Bone marrow (tissue), 2 donors: ENCODE results near the gene ZC3H12A.

Experiments
- DNase-seq, 2 donors: peaks; one replicate each; lab custom pipeline; 2025; lab: John Stamatoyannopoulos, UW

Gene ZC3H12A

DNA sequence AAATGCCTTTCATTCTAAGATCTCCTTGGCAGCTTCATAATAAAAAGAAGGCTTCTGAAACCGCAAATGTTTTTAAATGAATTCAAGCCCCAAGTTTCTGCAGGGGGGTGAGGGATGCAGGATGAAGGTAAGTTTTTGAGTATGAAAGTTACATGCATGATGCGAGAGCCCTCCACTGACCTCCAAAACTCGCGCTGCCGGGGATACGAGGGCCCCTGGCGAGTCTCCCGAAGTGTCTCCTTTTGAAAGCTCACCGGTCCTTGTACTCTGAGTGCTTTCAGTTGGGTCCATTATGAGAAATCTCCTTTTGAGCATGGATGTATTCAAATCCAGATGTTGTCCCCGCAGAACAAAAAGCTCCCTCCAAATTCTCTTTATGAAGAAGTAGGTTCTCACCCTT is 18.9 kb upstream of the ZC3H12A start:
- DNase-seq, result no peak

DNA sequence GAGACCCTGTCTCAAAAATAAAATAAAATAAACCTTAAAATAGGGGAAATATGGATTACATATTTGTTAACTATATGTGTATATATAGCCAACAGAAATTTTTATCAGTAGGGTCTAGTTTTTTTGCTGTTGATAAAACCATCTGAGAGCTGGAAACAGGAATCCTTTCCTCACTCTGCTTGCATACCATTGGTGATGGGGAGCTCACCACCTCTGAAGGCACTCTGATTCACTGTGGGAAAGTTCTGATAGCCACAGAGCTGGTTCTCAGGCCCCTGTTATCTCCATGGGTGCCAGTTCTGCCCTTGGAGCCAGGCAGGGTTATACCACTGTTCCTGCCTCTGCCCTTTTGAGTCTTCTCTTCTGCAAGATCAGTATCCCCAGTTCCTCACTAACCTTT is 17.8 kb upstream of the ZC3H12A start:
- DNase-seq, result no peak

DNA sequence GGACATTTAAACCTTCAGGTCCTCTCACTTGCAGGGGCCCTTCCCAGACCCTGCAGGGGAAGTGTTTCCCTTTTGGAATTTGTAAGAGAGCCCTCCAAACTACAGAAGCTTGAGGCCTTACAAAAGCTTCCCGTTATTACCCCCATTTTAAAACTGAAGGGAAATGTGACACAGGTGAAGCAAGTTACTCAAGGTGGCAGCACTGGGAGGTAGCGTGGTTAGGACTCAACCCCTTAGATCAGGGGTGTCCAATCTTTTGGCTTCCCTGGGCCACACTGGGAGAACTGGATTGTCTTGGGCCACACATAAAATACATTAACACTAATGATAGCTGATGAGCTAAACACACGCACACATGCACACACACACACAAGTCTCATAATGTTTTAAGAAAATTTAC is 15.8 kb upstream of the ZC3H12A start:
- no peak for DNase-seq

DNA sequence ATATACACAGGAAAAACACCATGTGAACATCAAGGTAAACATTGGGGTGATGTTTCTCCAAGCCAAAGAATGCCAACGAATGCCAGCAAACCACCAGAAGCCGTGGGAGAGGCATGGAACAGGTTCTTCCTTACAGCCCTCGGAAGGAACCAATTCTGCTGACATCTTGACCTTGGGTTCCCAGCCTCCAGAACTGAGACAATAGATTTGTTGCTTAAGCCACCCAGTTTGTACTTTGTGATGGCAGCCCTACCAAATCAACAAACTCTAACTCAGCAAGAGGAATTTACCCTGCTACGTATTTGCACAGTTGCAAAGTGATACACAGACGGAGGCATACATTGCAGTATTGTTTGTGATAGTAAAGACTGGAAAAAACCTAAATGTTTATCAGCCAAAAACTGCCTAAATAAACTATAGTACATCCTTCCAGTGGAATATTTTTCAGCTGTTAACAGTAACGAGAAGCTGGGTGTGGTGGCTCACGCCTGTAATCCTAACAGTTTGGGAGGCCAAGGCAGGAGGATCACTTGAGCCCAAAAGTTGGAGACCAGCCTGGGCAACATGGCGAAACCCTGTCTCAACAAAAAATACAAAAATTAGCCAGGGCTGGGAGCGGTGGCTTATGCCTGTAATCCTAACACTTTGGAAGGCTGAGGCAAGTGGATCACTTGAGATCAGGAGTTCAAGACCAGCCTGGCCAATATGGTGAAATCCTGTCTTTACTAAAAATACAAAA is 12.5 kb upstream of the ZC3H12A start:
- DNase-seq, result no peak

DNA sequence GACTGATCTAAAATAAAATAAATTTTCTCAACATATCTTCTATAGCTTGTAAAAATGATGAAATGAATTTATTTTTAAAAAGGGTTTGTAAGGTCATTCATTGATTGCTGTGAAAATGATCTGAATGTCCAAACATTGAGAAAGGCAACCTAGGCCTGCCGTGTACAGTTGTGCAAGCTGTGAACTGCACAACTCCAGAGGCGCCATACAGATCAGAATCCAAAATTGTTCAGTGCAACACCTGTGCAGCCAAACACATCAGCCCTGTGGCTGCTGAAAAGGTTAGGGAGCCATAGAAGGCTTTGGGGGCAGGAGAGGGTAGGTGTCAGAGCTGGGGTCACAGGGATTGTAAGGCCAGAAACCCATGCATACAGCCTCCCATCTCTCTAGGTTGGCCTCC is 9.9 kb upstream of the ZC3H12A start:
- DNase-seq, result no peak

DNA sequence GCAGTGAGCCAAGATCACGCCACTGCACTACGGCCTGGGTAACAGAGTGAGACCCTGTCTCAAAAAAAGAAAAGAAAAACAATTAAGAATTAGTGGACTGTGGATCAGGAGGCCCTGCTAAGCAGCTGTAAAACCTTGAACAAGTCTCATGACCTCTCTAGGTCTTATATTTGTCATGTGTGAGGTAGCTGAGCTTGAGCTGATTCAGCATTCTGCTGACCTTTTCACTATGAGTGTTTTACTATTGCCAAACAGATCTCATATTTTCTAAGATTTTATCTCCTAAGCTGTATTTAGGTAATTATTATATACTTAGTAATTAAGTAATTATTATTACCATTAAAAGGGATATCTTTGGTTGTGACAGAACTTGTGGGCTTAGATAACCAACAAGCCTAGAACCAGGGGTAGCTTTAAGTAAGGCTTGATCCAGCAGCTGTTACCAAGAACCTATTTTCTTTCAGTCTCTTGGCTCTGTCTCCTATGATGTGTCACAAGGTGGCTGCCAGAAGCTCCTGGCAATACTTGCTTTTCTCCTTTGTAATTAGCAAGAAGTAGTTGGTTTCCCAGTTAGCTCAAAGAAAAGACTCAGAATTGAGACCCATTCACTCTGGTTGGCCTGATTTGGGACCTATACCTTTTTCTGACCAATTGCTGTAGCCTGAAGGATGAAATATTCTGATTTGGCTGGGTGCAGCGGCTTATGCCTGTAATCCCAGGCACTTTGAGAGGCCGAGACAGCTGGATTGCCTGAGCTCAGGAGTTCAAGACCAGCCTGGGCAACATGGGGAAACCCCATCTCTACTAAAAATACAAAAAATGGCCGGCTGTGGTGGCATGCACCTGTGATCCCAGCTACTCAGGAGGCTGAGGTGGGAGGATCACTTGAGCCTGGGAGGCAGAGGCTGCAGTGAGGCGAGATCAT is 8.5 kb upstream of the ZC3H12A start:
- DNase-seq, result no peak

DNA sequence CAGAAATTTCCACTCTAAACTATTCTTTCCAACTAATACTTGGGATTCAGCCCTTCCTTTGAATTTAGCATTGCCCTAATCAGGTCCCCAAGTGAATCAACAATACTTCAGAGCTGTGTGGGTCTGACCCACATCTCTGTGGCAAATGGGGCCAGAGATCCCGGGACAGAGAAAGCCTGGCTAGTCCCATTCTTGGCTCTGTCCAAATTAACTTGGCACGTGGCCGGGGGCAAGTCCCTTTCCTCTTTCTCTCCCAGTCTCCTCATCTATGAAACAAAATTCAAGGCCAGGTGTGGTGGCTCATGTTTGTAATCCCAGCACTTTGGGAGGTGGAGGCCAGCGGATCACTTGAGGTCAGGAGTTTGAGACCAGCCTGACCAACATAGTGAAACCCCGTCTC is 6.3 kb upstream of the ZC3H12A start:
- DNase-seq, result no peak

DNA sequence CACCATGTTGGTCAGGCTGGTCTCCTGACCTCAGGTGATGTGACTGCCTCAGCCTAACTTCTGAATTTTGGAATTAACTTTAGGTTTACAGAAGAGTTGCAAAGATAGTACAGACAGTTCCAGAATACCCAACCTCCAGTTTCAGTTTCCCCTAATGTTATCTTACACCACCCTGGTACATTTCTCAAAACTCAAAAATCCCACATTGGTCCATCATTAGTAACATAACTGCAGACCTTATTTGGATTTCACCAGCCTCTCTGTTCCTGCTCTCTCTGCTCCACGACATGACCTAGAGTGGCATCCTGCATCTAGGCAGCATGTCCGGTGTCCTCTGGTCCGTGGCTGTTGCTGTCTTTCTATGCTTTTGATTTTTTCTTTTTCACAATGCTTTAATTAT is 5.0 kb upstream of the ZC3H12A start:
- DNase-seq, result no peak

DNA sequence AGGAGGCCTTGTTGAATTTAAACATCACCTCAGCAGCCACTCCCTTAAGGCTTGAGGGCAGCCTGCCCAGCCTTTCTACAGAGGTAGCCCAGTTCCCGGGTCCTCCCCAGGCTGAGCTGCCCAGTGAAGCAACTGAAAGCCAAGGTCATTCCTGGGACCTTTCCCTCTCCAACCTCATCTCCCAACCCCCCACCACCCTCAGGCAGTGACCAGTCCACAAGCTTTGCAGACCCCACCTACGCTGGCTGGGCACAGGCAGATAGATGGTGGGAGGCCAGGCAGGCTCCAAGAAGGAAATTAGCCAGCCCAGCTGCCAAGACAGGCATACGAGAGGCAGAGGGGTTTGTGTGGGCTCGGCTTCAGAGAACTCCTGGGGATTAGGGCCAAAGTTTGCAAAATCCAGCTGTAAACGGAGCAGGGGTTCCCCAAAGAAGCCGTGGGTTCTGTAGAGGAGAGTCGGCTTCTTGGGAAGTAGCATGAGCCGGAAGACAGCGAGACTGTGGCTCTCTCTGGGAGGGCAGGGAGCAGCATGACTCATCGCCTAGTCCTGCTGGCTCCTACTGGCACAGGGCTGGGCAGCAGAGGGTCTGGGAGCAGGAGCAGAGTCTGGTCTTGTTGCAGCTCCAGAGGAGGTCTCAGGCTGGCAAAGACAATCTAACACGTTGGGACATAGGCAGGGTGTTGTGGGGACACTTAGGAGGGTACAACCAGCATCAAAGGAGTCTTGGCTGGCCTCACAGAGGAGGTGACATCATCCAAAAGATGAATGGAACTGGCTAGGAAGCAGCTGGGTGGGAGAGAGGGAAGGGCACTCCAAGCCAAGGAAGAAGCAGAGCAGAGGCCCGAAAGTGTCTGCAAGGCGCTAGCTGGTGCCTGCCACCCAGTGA is 2.8 kb upstream of the ZC3H12A start:
- DNase-seq, result peak; percentile 25 to 34

DNA sequence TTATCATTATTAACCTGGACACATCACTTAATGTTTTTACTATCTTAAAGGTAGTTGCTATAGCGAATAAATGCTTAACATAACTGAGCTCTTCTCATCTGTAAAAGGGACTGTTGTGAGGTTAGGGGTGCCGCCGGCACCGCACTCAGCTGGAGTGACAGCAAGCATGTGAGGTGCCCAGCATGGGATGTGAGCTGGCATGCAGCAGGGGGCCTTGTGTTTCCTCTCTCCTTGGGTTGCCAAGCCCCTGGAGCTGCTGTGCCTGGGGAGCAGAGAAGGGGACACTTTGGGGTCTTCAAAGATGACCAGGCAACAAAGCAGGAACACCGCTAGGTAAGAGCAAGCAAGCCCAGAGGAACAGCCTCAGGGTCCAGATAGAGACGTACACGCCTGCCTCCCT is 2.1 kb upstream of the ZC3H12A start:
- no peak for DNase-seq

DNA sequence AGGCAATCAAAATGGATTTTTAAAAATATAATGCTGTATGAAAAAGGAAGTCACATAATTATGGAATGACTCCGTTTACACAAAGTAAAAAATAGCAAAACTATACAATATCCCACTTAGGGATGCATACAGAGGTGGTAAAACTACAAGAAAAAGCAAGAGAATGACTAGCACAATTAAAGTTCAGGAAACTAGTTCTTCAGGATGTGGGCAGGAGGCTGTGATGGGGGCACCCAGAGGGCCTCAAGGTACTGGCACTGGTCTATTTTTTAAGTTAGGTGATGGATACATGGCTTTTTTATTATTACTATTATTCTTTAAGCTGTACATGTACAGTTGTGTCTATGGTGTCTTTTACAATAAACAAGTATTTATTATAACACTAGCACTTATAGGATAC is 1.4 kb upstream of the ZC3H12A start:
- DNase-seq, result no peak

DNA sequence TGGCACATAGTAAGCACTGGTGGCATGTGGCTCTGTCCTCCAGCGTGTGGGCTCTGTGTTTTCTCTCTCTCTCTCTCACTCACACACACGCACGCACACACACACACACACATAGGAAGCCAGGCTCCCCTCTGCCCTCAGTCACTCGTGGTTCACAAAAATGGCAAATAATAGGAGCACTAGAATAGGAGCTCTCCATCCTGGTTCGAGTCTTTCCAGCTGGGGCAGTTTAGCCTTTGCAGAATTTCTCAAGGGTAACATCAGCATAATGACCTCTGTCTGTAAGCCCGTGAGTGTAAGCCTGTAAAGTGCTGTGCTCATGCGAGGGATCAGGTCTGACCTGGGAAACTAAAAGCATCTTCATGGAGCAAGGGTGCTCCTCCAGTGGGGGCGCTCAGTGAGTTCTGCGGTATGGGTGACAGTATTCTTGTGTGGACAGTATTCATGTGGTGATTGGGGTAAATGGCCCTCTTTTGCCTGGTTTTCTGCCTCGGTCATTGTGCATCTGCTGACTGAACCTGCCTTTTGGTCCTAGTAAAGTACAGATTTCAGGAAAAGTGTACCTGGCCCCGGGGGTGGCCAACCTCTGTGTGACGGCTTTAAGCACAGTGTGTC is 842 bp upstream of the ZC3H12A start:
- DNase-seq, result peak in 1 of 2 donors; percentile 5

DNA sequence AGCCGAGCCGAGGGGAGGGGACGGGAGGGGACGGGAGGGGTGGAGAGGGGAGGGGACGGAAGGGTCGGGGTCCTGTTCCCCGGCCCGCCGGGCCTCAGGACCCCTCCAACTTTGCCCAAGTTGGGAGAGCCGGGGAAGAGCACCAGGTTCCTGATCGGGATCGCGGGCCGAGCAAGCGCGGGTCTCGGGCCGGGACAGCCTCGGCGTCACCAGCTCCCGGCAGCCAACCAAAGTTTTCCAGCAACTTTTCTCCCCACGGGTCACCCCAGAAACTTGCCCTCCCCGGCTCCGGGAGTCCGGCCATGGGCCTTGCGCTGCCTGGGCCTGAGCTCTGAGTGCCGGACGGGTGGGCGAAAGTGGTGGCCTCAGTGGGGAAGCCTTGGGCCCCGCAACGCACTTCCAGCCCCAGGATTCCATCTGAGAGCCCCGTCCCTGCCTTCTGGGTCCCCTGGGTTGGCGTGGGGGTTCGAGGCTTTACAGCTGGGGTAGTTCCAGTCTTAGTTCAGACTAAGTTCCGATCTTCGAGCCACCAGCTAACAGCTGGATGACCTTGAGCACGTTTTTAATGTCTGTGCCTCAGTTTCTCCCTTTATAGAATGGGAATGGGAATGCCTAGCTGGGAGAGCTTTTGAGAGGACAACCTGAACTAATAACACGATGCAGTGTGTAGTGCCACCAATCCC is 458 bp downstream of the ZC3H12A start:
- DNase-seq, result no peak

DNA sequence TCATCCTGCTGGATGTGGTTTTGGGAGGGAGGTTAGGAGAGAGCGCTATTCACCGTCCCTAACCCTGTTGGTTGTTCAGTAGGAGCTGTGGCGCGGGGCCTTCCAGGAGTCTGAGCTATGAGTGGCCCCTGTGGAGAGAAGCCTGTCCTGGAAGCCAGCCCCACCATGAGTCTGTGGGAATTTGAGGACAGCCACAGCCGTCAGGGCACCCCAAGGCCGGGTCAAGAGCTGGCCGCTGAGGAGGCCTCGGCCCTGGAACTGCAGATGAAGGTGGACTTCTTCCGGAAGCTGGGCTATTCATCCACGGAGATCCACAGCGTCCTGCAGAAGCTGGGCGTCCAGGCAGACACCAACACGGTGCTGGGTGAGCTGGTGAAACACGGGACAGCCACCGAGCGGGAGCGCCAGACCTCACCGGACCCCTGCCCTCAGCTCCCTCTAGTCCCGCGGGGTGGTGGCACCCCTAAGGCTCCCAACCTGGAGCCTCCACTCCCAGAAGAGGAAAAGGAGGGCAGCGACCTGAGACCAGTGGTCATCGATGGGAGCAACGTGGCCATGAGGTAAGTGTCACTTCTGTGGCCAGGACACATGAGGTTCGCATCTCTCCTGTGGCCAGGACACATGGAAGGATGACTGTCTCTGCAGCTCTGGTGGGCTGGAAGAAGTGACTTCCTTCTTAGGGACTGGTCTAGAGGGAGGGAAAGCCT is 1.2 kb downstream of the ZC3H12A start:
- DNase-seq, result no peak

DNA sequence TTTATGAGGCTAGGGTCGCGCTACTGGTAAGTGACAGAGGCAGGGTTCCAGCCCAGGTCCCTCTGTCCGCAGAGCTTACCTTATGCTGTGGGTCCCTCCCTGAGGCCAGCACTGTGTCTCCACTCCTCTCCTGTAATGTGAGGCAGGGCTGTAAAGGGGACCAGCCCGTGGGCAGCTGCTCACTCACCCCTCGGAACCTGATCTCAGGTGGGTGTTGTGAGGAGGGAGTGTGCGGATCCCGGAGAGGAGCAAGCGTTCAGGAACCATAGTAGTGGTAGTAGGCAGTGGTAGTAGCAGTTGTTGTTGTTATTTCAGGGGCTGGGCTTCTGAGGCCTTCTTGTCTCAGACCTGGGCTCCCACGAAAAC is 1.7 kb downstream of the ZC3H12A start:
- DNase-seq, result no peak

DNA sequence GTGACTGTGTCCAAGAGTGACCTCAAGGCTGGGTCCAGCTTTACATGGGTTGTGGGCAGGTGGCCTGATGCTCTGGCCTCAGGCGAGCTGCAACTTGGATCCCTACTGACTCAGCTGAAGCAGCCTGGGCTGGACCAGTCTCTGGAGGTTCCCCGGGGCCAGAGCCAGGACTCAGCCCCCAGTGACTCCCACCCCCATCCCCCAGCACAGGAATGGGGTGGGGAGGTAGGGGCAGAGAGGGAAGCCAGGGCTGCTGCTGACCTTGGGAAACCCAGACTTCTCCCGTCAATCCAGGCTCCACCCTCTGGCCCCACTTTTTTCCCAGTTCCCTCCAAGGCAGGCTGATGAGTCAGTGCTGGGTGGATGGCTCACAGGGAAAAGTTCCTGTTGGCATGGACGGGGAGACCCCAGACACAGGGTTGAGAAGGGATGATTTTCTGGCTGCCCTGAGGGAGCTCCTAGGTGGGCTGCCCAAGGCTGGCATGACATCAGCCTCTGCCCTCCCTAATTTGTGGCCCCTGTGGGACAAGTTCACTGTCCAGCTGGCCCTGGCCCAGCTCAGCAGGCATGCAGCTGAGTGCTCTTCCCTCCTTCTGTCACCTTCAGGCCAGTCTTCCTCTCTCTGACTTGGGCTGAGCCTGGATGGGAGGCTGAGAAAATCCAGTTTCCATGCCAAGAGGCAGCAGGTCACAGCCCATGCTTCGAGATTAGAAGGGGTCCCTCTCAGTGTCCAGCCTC is 2.2 kb downstream of the ZC3H12A start:
- no peak for DNase-seq

DNA sequence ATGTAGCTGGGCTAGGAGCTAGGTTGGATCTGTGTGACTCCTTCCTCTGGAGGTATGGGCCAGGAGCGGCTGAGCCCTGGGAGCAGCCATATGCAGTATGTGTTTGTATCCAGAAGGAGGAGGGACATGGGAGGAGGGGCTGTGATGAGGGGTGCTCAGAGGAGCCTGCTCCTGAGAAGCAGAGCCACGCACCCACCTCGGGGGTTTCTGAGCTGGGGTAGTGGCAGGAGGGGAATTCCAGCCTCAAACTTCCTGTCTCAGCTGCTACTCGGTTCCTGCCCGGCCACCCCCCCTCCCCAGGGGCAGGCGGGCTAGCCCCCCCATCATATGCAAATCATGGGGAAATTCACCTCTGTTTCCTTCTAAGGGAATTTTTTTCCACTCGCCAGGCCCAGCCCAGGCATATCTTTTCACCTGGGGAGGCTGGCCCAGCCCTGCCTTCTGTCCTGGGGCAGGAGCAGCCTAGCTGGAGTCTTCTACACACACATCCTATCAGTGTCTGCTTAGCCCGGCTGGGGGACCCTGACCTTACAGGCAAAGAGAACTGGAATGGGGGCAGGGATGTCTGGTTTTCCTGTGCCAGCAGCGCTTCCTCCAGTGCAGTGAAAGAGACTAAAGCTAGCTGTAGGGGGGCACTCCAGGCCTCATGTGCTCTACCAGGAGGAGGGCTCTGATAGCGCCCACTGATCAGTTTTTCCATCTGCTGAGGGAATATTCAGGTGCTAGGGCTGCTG is 3.0 kb downstream of the ZC3H12A start:
- DNase-seq, result peak; percentile 51 to 75

DNA sequence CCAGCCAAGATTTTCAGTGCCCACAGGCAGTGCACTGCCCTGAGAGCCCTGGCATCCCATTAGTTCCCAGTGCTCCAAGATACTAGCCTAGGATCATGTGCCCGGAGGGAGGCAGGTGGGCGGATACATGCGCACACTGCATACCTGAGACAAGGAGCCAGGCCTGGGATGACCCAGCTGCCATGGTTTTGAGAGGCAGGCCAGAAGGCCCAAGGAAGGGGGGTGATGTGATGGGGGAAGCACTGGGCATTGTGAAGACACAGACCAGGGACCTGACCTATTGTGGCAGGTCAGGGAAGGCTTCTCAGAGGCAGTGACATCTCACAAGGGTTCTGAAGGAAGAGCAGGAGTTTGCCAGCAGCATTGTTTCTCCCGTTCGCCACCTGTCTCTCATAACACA is 3.6 kb downstream of the ZC3H12A start:
- no peak for DNase-seq

DNA sequence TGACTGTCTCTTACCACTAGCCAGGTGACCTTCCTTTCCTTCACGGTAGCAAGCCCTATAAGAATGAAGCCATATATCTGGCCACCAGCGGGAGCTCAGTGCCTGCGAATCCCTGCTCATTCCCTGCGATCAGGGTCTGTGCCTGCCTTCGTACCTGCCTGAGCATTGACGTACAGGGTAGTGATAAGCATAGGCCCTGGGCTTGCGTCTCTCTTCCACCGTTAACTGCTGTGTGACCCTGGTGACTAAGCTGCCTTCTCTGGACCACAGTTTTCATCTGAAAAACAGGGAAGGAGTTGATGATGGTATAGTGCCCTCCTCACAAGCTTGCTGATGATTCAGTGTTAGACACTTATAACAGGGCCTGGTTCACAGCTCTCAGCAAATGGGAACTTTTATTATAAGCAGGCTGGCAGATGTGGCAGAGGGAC is 4.1 kb downstream of the ZC3H12A start:
- DNase-seq, result no peak
